GM12878 (cell line): ENCODE results near the gene FAM90A1. TPM values are rescaled to one million over a fixed set of nuclear protein-coding genes. Genes with fewer than 3 reads are reported as not detected.
A peak's percentile ranks its signal among the peaks of the same experiment; 100 is the strongest.
"Not testable (repeated sequence)": the region's sequence is repeated elsewhere in the genome, so short reads cannot be mapped to it uniquely, and the experiment has no call there.

Source experiments
- ATAC-seq: fragments of 200-7000 bp; cut with Tn5 transposase; 3 replicates; pipeline ENCODE4 v1.9.1; 2020; ENCODE audit warnings: mild to moderate bottlenecking, moderate library complexity
- BruUV-seq: library from RNA; stranded (reverse); fragments of 400-500 nt; replicated peaks from 2 replicates; lab custom pipeline; 2021; lab: Mats Ljungman, UMichigan
- CTCF ChIA-PET: fragments of 300-600 bp; sonication (Branson Sonifier 250); formaldehyde crosslinking; extraction: SDS; loops from one replicate; lab custom pipeline; 2021; ENCODE audit warnings: inconsistent platforms; lab: Yijun Ruan, JAX
- POLR2A ChIA-PET: fragments of 350-600 bp; formaldehyde crosslinking; extraction: SDS; loops from one replicate; lab custom pipeline; 2021; ENCODE audit warnings: inconsistent platforms; lab: Charles Lee
- RAD21 ChIA-PET: fragments of 300-600 bp; sonication (Branson Sonifier 250); formaldehyde crosslinking; loops from one replicate; lab custom pipeline; 2023; ENCODE audit warnings: antibody characterized with exemption; ENCODE audit not compliant: unreplicated experiment; lab: Charles Lee
- SMC1A ChIA-PET: fragments of 300-600 bp; sonication (Branson Sonifier 250); formaldehyde crosslinking; loops from one replicate; lab custom pipeline; 2023; ENCODE audit not compliant: unreplicated experiment, uncharacterized antibody; lab: Charles Lee
- DNase-seq: peaks from one replicate; pipeline ENCODE4 v3.0.0-alpha.2; 2011; ENCODE audit warnings: low read depth, low spot score
- FAIRE-seq: peaks from 3 replicates; lab custom pipeline; 2011; peaks lifted over from hg19 to GRCh38; lab: Jason Lieb, UNC
- H2AFZ ChIP-seq: 2 replicates; pipeline ENCODE4 v1.6.0; 2011; ENCODE audit warnings: low read depth, low read length, control low read depth; ENCODE audit not compliant: control insufficient read depth
- H3K27ac ChIP-seq: 2 replicates; pipeline ENCODE4 v1.5.1; 2011; ENCODE audit warnings: control low read depth; ENCODE audit not compliant: control insufficient read depth, insufficient read depth
- H3K27me3 ChIP-seq, 2 experiments: replicated peaks in 1 of 2; 2 replicates each; pipeline versions ENCODE4 v1.6.0 to v1.6.1; 2011; ENCODE audit warnings: low read length in 1 of 2; ENCODE audit not compliant: control insufficient read depth in 2 of 2, insufficient read depth in 2 of 2
- H3K36me3 ChIP-seq, 2 experiments: 2 replicates each; pipeline ENCODE4 v1.5.1; 2011; ENCODE audit warnings: low read length in 1 of 2; ENCODE audit not compliant: control insufficient read depth in 2 of 2, insufficient read depth in 2 of 2
- H3K4me1 ChIP-seq: 2 replicates; pipeline ENCODE4 v1.6.1; 2011; ENCODE audit warnings: mild to moderate bottlenecking, low read length, moderate library complexity, mixed read lengths; ENCODE audit not compliant: control insufficient read depth, insufficient read depth
- H3K4me2 ChIP-seq: 2 replicates; pipeline ENCODE4 v1.6.0; 2011; ENCODE audit warnings: control low read depth; ENCODE audit not compliant: control insufficient read depth, insufficient read depth
- H3K4me3 ChIP-seq: fragments of 200-600 bp; sonication (generic); 2 replicates; pipeline ENCODE4 v1.5.1; 2016
- H3K79me2 ChIP-seq: 2 replicates; pipeline ENCODE4 v1.6.0; 2011; ENCODE audit warnings: low read length; ENCODE audit not compliant: control insufficient read depth, insufficient read depth
- H3K9ac ChIP-seq: 2 replicates; pipeline ENCODE4 v1.8.0; 2011; ENCODE audit warnings: low read length, control low read depth, mixed read lengths; ENCODE audit not compliant: control insufficient read depth, insufficient read depth
- H3K9me3 ChIP-seq: replicated peaks from 3 replicates; pipeline ENCODE4 v1.5.1; 2011; ENCODE audit warnings: mild to moderate bottlenecking, low read length; ENCODE audit not compliant: control insufficient read depth, insufficient read depth
- H4K20me1 ChIP-seq: 2 replicates; pipeline ENCODE4 v1.6.0; 2011; ENCODE audit not compliant: control insufficient read depth, insufficient read depth
- CUX1 ChIP-seq: IDR thresholded peaks from 2 replicates; pipeline ENCODE4 v1.6.1; 2012; ENCODE audit warnings: improper control_type of control experiment, low read depth, low read length; ENCODE audit not compliant: insufficient replicate concordance
- HDAC2 ChIP-seq: fragments of 200-600 bp; sonication (generic); IDR thresholded peaks from 2 replicates; pipeline ENCODE4 v1.6.1; 2017
- MAX ChIP-seq: IDR thresholded peaks from 2 replicates; pipeline ENCODE4 v1.6.1; 2012; ENCODE audit warnings: low read depth, low read length, improper control_type of control experiment
- NKRF ChIP-seq: fragments of 450-650 bp; conservative IDR thresholded peaks from 2 replicates; pipeline ENCODE4 v1.6.1; 2017; ENCODE audit warnings: mild to moderate bottlenecking, moderate library complexity
- POU2F2 ChIP-seq: IDR thresholded peaks from 3 replicates; pipeline ENCODE4 v1.6.1; 2011; ENCODE audit warnings: low read depth, mild to moderate bottlenecking, low read length, borderline replicate concordance
- WGBS: methylation state at CpG from one replicate; pipeline ENCODE4 v1.1.6; 2016; ENCODE audit warnings: low lambda C conversion rate; ENCODE audit not compliant: insufficient replicate concordance, insufficient coverage; ENCODE audit errors: missing lambda C conversion rate; 5-methylcytosine and 5-hydroxymethylcytosine counted together
- in situ Hi-C: fragments of 300-500 bp; cut with MboI; formaldehyde crosslinking; loops from 9 replicates; pipeline ENCODE4 v1.14.3; 2018; ENCODE audit warnings: mixed read lengths
- intact Hi-C: fragments of 100-400 bp; cut with micrococcal nuclease; formaldehyde crosslinking; loops from one replicate; pipeline ENCODE4 v1.14.2; 2022; ENCODE audit not compliant: unreplicated experiment
- polyA plus RNA-seq, 11 experiments: library from polyadenylated mRNA; depleted of rRNA in 4 of 11; unstranded in 6 of 11; stranded (reverse) in 5 of 11; fragments of >200 nt; fragmentation: Nextera tagmentation in 4 of 11; fragmentation: Illumina TruSeq in 1 of 11; extraction: Ambion mirVana in 4 of 11; extraction: Trizol in 1 of 11; gene quantifications; 1 replicate in 1 of 11; 2 replicates in 10 of 11; pipeline versions ENCODE4 v1.2.1 to v1.2.3, GENCODE V29; 2011 to 2016; ENCODE audit warnings: inconsistent platforms in 2 of 11, missing spikeins in 2 of 11, low read depth in 1 of 11
- total RNA-seq, 4 experiments: library from RNA; depleted of rRNA in 3 of 4; stranded (reverse); fragments of >200 nt in 3 of 4; fragmentation: Illumina TruSeq in 1 of 4; extraction: Trizol in 1 of 4; gene quantifications; 2 replicates each; pipeline versions ENCODE4 v1.2.1 to v1.2.3, GENCODE V29; 2013 to 2021

The FAM90A1 gene
- total and polyA plus RNA-seq, 10 of the 15 experiments (the other 5 are each of a cell fraction or from before 2014, with no cell fraction given): 0.09 to 0.85 (median 0.46) TPM

- POLR2A ChIA-PET, H3K79me2 ChIP-seq, H4K20me1 ChIP-seq, H3K4me1 ChIP-seq, H3K9me3 ChIP-seq, H3K36me3 ChIP-seq, in situ Hi-C loops, DNase-seq, H3K27me3 ChIP-seq, ATAC-seq, intact Hi-C loops, FAIRE-seq: not testable (repeated sequence)
- BruUV-seq: TSS peak; percentile 74
- CTCF ChIA-PET: interaction anchor here (0.6 to 2.8 kb wide), 2 partner anchors 118 to 1020 kb away, joined by 3 to 12 read pairs; no protein-coding TSS in a partner anchor
- SMC1A ChIA-PET: interaction anchor here (0.7 kb wide), 1 partner anchor 139 kb away, joined by 3 read pairs; no protein-coding TSS in a partner anchor
- peak overlapping the region; percentile 52; the same call in 1 of the 2 replicates for H3K27ac ChIP-seq
- H3K4me3 ChIP-seq: peak overlapping the region; percentile 66
- RAD21 ChIA-PET: interaction anchor here (1.2 kb wide), 1 partner anchor 15 kb away, joined by 3 read pairs; no protein-coding TSS in a partner anchor
- 49% methylated on average over 6 of the region's 7 CpGs for WGBS
- peak overlapping the region; percentile 74 for H2AFZ ChIP-seq
- H3K4me2 ChIP-seq: peak overlapping the region; percentile 69; the same call in 1 of the 2 replicates
- peak overlapping the region; percentile 53; the same call in 1 of the 2 replicates for H3K9ac ChIP-seq
Observed at GRCh38 chr12:8227732-8228077, 287 bp upstream of the FAM90A1 start.

GRCh38 chr12:8226355-8226754 lies 1.1 kb downstream of the FAM90A1 start:
- no peak for FAIRE-seq
- peak overlapping the region; percentile 53; the same call in 1 of the 2 replicates for H3K9ac ChIP-seq
- no TSS peak for BruUV-seq
- no peak for ATAC-seq
- no peaks in the 10 kb centered on the region for H4K20me1 ChIP-seq
- H3K27ac ChIP-seq: peak overlapping the region; percentile 52
- SMC1A ChIA-PET: interaction anchor here (1.1 kb wide), 1 partner anchor 142 kb away, joined by 3 read pairs; no protein-coding TSS in a partner anchor
- CTCF ChIA-PET: interaction anchor here (0.7 to 2.8 kb wide), 4 partner anchors 11 to 213 kb away, joined by 4 to 12 read pairs (median 5); no protein-coding TSS in a partner anchor
- intact Hi-C loops: no loop called here
- H2AFZ ChIP-seq: no peak overlapping the region
- POLR2A ChIA-PET: interaction anchor here (0.6 kb wide), 4 partner anchors 169 to 360 kb away, joined by 4 to 8 read pairs (median 5); no protein-coding TSS in a partner anchor
- H3K4me2 ChIP-seq: peak overlapping the region; percentile 69
- no peak for DNase-seq
- H3K4me1 ChIP-seq: peaks cover 4% of the 10 kb centered on the region
- in situ Hi-C loops: no loop called here
- no peaks in the 10 kb centered on the region for H3K36me3 ChIP-seq
- WGBS: 70% methylated on average over 8 of the region's 8 CpGs
- no peaks in the 10 kb centered on the region for H3K9me3 ChIP-seq
- H3K4me3 ChIP-seq: peak overlapping the region; percentile 66; the same call in 1 of the 2 replicates
- H3K79me2 ChIP-seq: peaks cover 1% of the 10 kb centered on the region; the same call in 1 of the 2 replicates
- RAD21 ChIA-PET: interaction anchor here (0.7 to 1.0 kb wide), 2 partner anchors 117 to 686 kb away, joined by 3 to 4 read pairs; no protein-coding TSS in a partner anchor
- no peaks in the 10 kb centered on the region for H3K27me3 ChIP-seq
- no peak for TF ChIP-seq HDAC2
- no peak for TF ChIP-seq MAX
- no peak for TF ChIP-seq CUX1
- TF ChIP-seq NKRF: no peak
- no peak for TF ChIP-seq POU2F2
